Natural killer cell (primary cell): Measurements from ENCODE around the gene STON1. TPM values are rescaled to one million over a fixed set of nuclear protein-coding genes. Genes with fewer than 3 reads are reported as not detected.

Experiments
- ATAC-seq, 3 donors: fragments of 150-1000 bp in 2 of 3; fragments of 200-7000 bp in 1 of 3; cut with Tn5 transposase; 1 replicate in 1 of 3; 2 replicates in 2 of 3; pipeline ENCODE4 v1.10.0; 2021; ENCODE audit warnings: mild to moderate bottlenecking in 2 of 3, moderate library complexity in 2 of 3
- DNase-seq, 2 donors: peaks; one replicate each; pipeline versions ENCODE4 v3.0.0 to v3.0.0-alpha.2; 2013 to 2021; ENCODE audit warnings: mixed read lengths in 1 of 2
- H3K27ac ChIP-seq: one replicate; pipeline ENCODE4 v1.5.1; 2013; ENCODE audit warnings: mild to moderate bottlenecking, low read length
- H3K27me3 ChIP-seq: one replicate; pipeline ENCODE4 v1.6.1; 2013; ENCODE audit warnings: low read length; ENCODE audit not compliant: control insufficient read depth, insufficient read depth
- H3K36me3 ChIP-seq: one replicate; pipeline ENCODE4 v1.6.1; 2013; ENCODE audit warnings: low read length; ENCODE audit not compliant: control insufficient read depth, insufficient read depth
- H3K4me1 ChIP-seq: one replicate; pipeline ENCODE4 v1.6.1; 2013; ENCODE audit warnings: low read length; ENCODE audit not compliant: control insufficient read depth, insufficient read depth
- H3K4me3 ChIP-seq: one replicate; pipeline ENCODE4 v1.5.1; 2013; ENCODE audit warnings: low read length
- H3K9me3 ChIP-seq: one replicate; pipeline ENCODE4 v1.6.1; 2013; ENCODE audit warnings: low read length; ENCODE audit not compliant: control insufficient read depth, insufficient read depth
- H3K27ac Mint-ChIP-seq, 2 donors: one replicate each; pipeline ENCODE4 v1.8.0; 2022; ENCODE audit warnings: mild to moderate bottlenecking in 2 of 2, mixed read lengths in 2 of 2, moderate library complexity in 1 of 2
- H3K27me3 Mint-ChIP-seq, 2 donors: one replicate each; pipeline ENCODE4 v1.8.0; 2022; ENCODE audit warnings: low read depth in 2 of 2, mixed read lengths in 2 of 2
- H3K36me3 Mint-ChIP-seq: one replicate; pipeline ENCODE4 v1.8.0; 2022; ENCODE audit warnings: mixed read lengths
- H3K4me1 Mint-ChIP-seq, 2 donors: one replicate each; pipeline ENCODE4 v1.8.0; 2022; ENCODE audit warnings: mixed read lengths in 2 of 2
- H3K4me3 Mint-ChIP-seq: one replicate; pipeline ENCODE4 v1.8.0; 2022; ENCODE audit warnings: mild to moderate bottlenecking, moderate library complexity, mixed read lengths
- H3K9me3 Mint-ChIP-seq, 2 donors: one replicate each; pipeline ENCODE4 v1.8.0; 2022; ENCODE audit warnings: mixed read lengths in 2 of 2
- WGBS: methylation state at CpG from one replicate; pipeline ENCODE4 v1.1.7; 2013; ENCODE audit warnings: missing lambda C conversion rate; ENCODE audit not compliant: insufficient coverage; 5-methylcytosine and 5-hydroxymethylcytosine counted together
- intact Hi-C: fragments of 100-400 bp; cut with micrococcal nuclease; formaldehyde crosslinking; loops from one replicate; pipeline ENCODE4 v1.14.2; 2022
- total RNA-seq, 4 donors: library from RNA; stranded (reverse); fragments of 120-200 nt in 1 of 4; gene quantifications; one replicate each; pipeline versions ENCODE4 v1.2.3 to v1.2.4, GENCODE V29; 2013 to 2022
- TF ChIP-seq, protein P1 (sequence below): fragments of 200-600 bp; IDR thresholded peaks from one replicate; pipeline ENCODE4 v1.8.0; 2022; ENCODE audit warnings: antibody characterized with exemption

STON1 gene
- total RNA-seq, 3 donors from 2014 or later (not counting 1 experiment from before 2014, with no cell fraction given) = 1.8 to 4.5 (median 3.0) TPM

- Mint-ChIP-seq H3K36me3 (no peaks in the 10 kb centered on the region), H3K27ac (no peak overlapping the region), H3K4me1 (no peaks in the 10 kb centered on the region), H3K27me3 (no peaks in the 10 kb centered on the region), H3K4me3 (no peak overlapping the region), H3K9me3 (no peaks in the 10 kb centered on the region)
- TF ChIP-seq, protein P1, sequence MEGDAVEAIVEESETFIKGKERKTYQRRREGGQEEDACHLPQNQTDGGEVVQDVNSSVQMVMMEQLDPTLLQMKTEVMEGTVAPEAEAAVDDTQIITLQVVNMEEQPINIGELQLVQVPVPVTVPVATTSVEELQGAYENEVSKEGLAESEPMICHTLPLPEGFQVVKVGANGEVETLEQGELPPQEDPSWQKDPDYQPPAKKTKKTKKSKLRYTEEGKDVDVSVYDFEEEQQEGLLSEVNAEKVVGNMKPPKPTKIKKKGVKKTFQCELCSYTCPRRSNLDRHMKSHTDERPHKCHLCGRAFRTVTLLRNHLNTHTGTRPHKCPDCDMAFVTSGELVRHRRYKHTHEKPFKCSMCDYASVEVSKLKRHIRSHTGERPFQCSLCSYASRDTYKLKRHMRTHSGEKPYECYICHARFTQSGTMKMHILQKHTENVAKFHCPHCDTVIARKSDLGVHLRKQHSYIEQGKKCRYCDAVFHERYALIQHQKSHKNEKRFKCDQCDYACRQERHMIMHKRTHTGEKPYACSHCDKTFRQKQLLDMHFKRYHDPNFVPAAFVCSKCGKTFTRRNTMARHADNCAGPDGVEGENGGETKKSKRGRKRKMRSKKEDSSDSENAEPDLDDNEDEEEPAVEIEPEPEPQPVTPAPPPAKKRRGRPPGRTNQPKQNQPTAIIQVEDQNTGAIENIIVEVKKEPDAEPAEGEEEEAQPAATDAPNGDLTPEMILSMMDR = no peak
- 96% methylated on average over 6 of the region's 7 CpGs for WGBS
- no peaks in the 10 kb centered on the region for H3K36me3 ChIP-seq
- DNase-seq (no peak), ATAC-seq (no peak)
- H3K4me3 ChIP-seq = no peak overlapping the region
- H3K4me1 ChIP-seq = no peaks in the 10 kb centered on the region
- no peak overlapping the region for H3K27ac ChIP-seq
- H3K9me3 ChIP-seq = no peaks in the 10 kb centered on the region
- no peaks in the 10 kb centered on the region for H3K27me3 ChIP-seq
- intact Hi-C loops = no loop called here
Observed at GRCh38 chr2:48541666-48542389, 11.9 kb downstream of the STON1 start.

DNA sequence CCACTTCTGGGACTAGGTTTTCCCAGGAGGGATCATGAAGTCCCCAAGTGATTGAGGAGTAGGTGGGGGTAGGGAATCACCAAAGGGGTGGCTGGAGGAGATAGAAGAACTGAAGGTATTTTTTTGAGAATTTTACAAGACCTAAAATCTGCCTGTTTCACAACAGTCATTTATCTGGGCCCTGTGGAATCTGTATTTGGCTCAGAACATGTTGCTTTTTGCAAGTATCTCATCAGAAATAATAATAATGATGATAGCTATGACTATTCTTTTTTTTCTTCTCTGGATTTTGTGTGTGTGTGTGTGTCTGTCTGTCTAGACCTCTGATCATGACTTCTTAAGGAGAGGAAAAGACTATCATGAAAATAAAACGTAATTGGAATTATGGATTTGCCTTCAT lies 13.9 kb downstream of the STON1 start:
- H3K4me1 ChIP-seq = no peaks in the 10 kb centered on the region

DNA sequence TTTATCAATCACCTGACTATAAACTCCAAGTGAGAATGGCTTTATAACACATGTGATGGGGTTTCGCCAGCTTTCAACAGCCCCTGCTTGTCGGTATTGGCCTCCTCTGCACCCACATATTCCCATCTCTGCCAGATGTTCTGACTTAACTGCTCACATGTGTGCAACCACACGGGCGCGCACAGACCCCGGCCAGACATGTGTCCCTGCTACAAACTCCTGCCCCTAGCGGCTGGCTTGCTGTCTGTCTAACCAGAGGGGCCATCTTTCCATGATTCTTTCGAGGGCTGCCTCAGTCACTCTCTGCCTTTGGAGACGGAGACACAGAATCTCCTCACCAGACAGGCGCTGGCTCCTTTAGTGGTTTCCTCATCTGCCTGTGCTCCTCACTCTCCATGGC lies 15.3 kb downstream of the STON1 start:
- Histone ChIP-seq H3K4me3 (no peak overlapping the region), H3K9me3 (no peaks in the 10 kb centered on the region), H3K36me3 (no peaks in the 10 kb centered on the region), H3K27me3 (no peaks in the 10 kb centered on the region), H3K4me1 (no peaks in the 10 kb centered on the region), H3K27ac (no peak overlapping the region)
- H3K9me3 Mint-ChIP-seq = no peaks in the 10 kb centered on the region
- no peaks in the 10 kb centered on the region for H3K27me3 Mint-ChIP-seq
- WGBS = 94% methylated on average over 10 of the region's 10 CpGs
- no peak overlapping the region for H3K27ac Mint-ChIP-seq
- no peaks in the 10 kb centered on the region for H3K36me3 Mint-ChIP-seq
- DNase-seq (no peak), ATAC-seq (no peak)
- H3K4me3 Mint-ChIP-seq = no peak overlapping the region
- intact Hi-C loops = no loop called here
- H3K4me1 Mint-ChIP-seq = no peaks in the 10 kb centered on the region
- TF ChIP-seq, protein P1 = no peak

More for the DNA sequence above, 13.9 kb downstream of the STON1 start:
- Mint-ChIP-seq H3K36me3 (no peaks in the 10 kb centered on the region), H3K4me1 (no peaks in the 10 kb centered on the region), H3K9me3 (no peaks in the 10 kb centered on the region), H3K4me3 (no peak overlapping the region), H3K27ac (no peak overlapping the region), H3K27me3 (no peaks in the 10 kb centered on the region)
- 93% methylated on average over 1 of the region's 1 CpG for WGBS
- Histone ChIP-seq H3K4me3 (no peak overlapping the region), H3K36me3 (no peaks in the 10 kb centered on the region), H3K27ac (no peak overlapping the region), H3K9me3 (no peaks in the 10 kb centered on the region), H3K27me3 (no peaks in the 10 kb centered on the region)
- TF ChIP-seq, protein P1 = no peak
- no peak for DNase-seq
- no peak for ATAC-seq
- intact Hi-C loops = no loop called here

GRCh38 chr2:48548840-48549239 lies 18.9 kb downstream of the STON1 start:
- 95% methylated on average over 5 of the region's 5 CpGs for WGBS
- Mint-ChIP-seq H3K4me1 (no peaks in the 10 kb centered on the region), H3K9me3 (no peaks in the 10 kb centered on the region), H3K4me3 (no peak overlapping the region), H3K27me3 (peaks cover 0 to 5% of the 10 kb centered on the region in 2 donors), H3K36me3 (no peaks in the 10 kb centered on the region), H3K27ac (no peak overlapping the region)
- intact Hi-C loops = no loop called here
- Histone ChIP-seq H3K4me3 (no peak overlapping the region), H3K27ac (no peak overlapping the region), H3K27me3 (no peaks in the 10 kb centered on the region), H3K9me3 (no peaks in the 10 kb centered on the region), H3K36me3 (no peaks in the 10 kb centered on the region), H3K4me1 (no peaks in the 10 kb centered on the region)
- TF ChIP-seq, protein P1 = no peak
- DNase-seq = no peak
- no peak for ATAC-seq
